K562 (cell line): ENCODE measurements around the gene LILRB3. TPM values are rescaled to one million over a fixed set of nuclear protein-coding genes. Genes with fewer than 3 reads are reported as not detected.

Experiments used
- C11orf30 ChIP-seq: fragments of 450-650 bp; IDR thresholded peaks from 2 replicates; pipeline ENCODE4 v1.6.1; 2016; ENCODE audit warnings: low read depth, mild to moderate bottlenecking
- CHCHD3 ChIP-seq: fragments of 250-450 bp; sonication (Bioruptor Pico); IDR thresholded peaks from 2 replicates; pipeline ENCODE4 v2.1.2; 2022; ENCODE audit warnings: mild to moderate bottlenecking
- CLOCK ChIP-seq: fragments of 250-450 bp; sonication (Bioruptor Pico); IDR thresholded peaks from 2 replicates; pipeline ENCODE4 v1.4.0; 2020; ENCODE audit warnings: mild to moderate bottlenecking, moderate library complexity, borderline replicate concordance
- COPS2 ChIP-seq: fragments of 450-650 bp; conservative IDR thresholded peaks from 2 replicates; pipeline ENCODE4 v1.6.1; 2016; ENCODE audit warnings: mild to moderate bottlenecking, moderate library complexity
- FOXJ3 ChIP-seq: sonication (generic); formaldehyde crosslinking; IDR thresholded peaks from 2 replicates; pipeline ENCODE4 v1.4.0; 2020; ENCODE audit warnings: mild to moderate bottlenecking, missing genetic modification reagents
- GTF2F1 ChIP-seq: IDR thresholded peaks from 2 replicates; pipeline ENCODE4 v1.6.1; 2011; ENCODE audit warnings: low read depth, low read length, improper control_type of control experiment
- HEY1 ChIP-seq: fragments of 250-450 bp; sonication (Bioruptor Pico); IDR thresholded peaks from 2 replicates; pipeline ENCODE4 v1.5.0; 2020; ENCODE audit warnings: mild to moderate bottlenecking, moderate library complexity, borderline replicate concordance
- MECOM ChIP-seq: fragments of 250-450 bp; sonication (Bioruptor Pico); IDR thresholded peaks from 2 replicates; pipeline ENCODE4 v1.8.0; 2022; ENCODE audit warnings: inconsistent platforms
- MEIS2 ChIP-seq: fragments of 450-650 bp; IDR thresholded peaks from 2 replicates; pipeline ENCODE4 v1.6.1; 2014; ENCODE audit warnings: mild to moderate bottlenecking; ENCODE audit not compliant: partially characterized antibody
- MTF1 ChIP-seq: fragments of 250-450 bp; sonication (Bioruptor Pico); IDR thresholded peaks from 2 replicates; pipeline ENCODE4 v1.9.0; 2021; ENCODE audit warnings: moderate library complexity, mild to moderate bottlenecking, inconsistent platforms, borderline replicate concordance
- NFATC3 ChIP-seq: fragments of 450-650 bp; IDR thresholded peaks from 2 replicates; pipeline ENCODE4 v1.6.1; 2017; ENCODE audit warnings: mild to moderate bottlenecking
- NR4A1 ChIP-seq, 2 experiments: fragments of 250-450 bp in 1 of 2; fragments of 450-650 bp in 1 of 2; sonication (Bioruptor Pico) in 1 of 2; IDR thresholded peaks; 2 replicates each; pipeline versions ENCODE4 v1.4.0 to v1.6.1; 2016 to 2020; ENCODE audit warnings: mild to moderate bottlenecking in 2 of 2, missing compliant biosample characterization in 1 of 2, missing genetic modification characterization in 1 of 2, moderate library complexity in 1 of 2
- STAG1 ChIP-seq: sonication (generic); formaldehyde crosslinking; IDR thresholded peaks from 2 replicates; pipeline ENCODE4 v1.5.0; 2020; ENCODE audit warnings: missing genetic modification reagents, borderline replicate concordance
- ZBTB1 ChIP-seq: sonication (generic); formaldehyde crosslinking; IDR thresholded peaks from 2 replicates; pipeline ENCODE4 v1.8.1; 2023; ENCODE audit warnings: missing genetic modification reagents, low read depth, mild to moderate bottlenecking, borderline replicate concordance
- ZBTB49 ChIP-seq: sonication (generic); formaldehyde crosslinking; IDR thresholded peaks from 2 replicates; pipeline ENCODE4 v1.8.0; 2022; ENCODE audit warnings: missing genetic modification reagents, mild to moderate bottlenecking, borderline replicate concordance
- ZFP30 ChIP-seq: fragments of 250-450 bp; sonication (Bioruptor Pico); IDR thresholded peaks from 2 replicates; pipeline ENCODE4 v1.8.0; 2022; ENCODE audit warnings: moderate library complexity, mild to moderate bottlenecking, inconsistent platforms, borderline replicate concordance
- ZKSCAN8 ChIP-seq: fragments of 200-800 bp; sonication (Bioruptor generic); IDR thresholded peaks from 2 replicates; pipeline ENCODE4 v1.6.1; 2016; ENCODE audit warnings: missing genetic modification characterization, missing compliant biosample characterization
- ZNF165 ChIP-seq: fragments of 250-450 bp; sonication (Bioruptor Pico); IDR thresholded peaks from 2 replicates; pipeline ENCODE4 v1.4.0; 2020; ENCODE audit warnings: borderline replicate concordance
- ZNF23 ChIP-seq: fragments of 250-450 bp; sonication (Bioruptor Pico); IDR thresholded peaks from 2 replicates; pipeline ENCODE4 v1.4.0; 2020; ENCODE audit warnings: mild to moderate bottlenecking
- polyA plus RNA-seq, 8 experiments: library from polyadenylated mRNA; depleted of rRNA in 4 of 8; stranded (reverse) in 5 of 8; unstranded in 3 of 8; fragments of >200 nt; fragmentation: Nextera tagmentation in 2 of 8; fragmentation: Illumina TruSeq in 1 of 8; extraction: Ambion mirVana in 2 of 8; extraction: Trizol in 1 of 8; gene quantifications; 2 replicates each; pipeline versions ENCODE4 v1.2.1 to v1.2.3, GENCODE V29; 2011 to 2014; ENCODE audit warnings: inconsistent platforms in 1 of 8, missing spikeins in 1 of 8
- total RNA-seq, 7 experiments: library from RNA; depleted of rRNA in 6 of 7; stranded (reverse); fragments of >200 nt in 6 of 7; fragmentation: Illumina TruSeq in 2 of 7; extraction: Trizol in 2 of 7; gene quantifications; 2 replicates each; pipeline versions ENCODE4 v1.2.1 to v1.2.3, GENCODE V29; 2011 to 2021; ENCODE audit warnings: low replicate concordance in 1 of 7
- TF ChIP-seq, protein P1 (sequence below): fragments of 450-650 bp; IDR thresholded peaks from one replicate; pipeline ENCODE4 v1.6.1; 2018; ENCODE audit warnings: mild to moderate bottlenecking, moderate library complexity; ENCODE audit not compliant: partially characterized antibody
- TF ChIP-seq, protein P2 (sequence below): IDR thresholded peaks from 2 replicates; pipeline ENCODE4 v1.6.1; 2016; ENCODE audit warnings: missing genetic modification characterization, missing compliant biosample characterization

The LILRB3 gene
- total and polyA plus RNA-seq, 9 of the 15 experiments (the other 6 are each of a cell fraction or from before 2014, with no cell fraction given) = 0.01 to 0.09 TPM; not detected in 7

DNA sequence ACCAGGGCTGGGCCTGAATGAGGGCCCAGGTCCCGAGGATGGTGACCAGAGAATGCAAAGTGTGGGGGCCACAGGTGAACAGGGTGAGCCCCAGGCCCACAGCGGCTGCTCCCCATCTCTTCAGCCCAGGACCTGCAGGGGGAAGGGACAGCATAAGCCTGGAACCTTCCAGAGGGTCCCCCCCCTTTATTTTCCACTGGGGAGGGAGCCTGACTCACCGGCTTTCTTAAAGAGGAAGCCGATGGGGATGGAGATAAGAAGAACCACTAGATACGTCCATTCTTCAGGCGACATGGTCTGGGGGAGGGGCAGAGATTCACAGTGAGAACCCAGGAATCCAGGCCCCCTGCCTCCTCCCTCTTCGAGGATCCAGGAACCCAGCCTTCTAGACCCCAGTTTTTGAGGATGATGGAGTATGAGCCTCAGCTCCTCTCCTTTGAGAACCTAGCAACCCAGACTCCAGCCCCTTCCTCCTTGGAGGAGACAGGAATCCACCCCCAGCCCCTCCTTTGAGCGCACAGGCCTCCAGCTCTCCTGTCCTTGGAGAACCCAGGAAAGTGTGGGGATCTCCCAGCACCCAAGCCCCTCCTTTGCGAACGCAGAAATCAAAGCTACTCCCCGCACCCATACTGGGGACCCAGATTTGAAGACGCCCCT is 34.5 kb downstream of the LILRB3 start (continued):
- no peak for TF ChIP-seq ZNF23
- TF ChIP-seq ZNF165 = no peak
- TF ChIP-seq, protein P1, sequence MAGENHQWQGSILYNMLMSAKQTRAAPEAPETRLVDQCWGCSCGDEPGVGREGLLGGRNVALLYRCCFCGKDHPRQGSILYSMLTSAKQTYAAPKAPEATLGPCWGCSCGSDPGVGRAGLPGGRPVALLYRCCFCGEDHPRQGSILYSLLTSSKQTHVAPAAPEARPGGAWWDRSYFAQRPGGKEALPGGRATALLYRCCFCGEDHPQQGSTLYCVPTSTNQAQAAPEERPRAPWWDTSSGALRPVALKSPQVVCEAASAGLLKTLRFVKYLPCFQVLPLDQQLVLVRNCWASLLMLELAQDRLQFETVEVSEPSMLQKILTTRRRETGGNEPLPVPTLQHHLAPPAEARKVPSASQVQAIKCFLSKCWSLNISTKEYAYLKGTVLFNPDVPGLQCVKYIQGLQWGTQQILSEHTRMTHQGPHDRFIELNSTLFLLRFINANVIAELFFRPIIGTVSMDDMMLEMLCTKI = no peak
- no peak for TF ChIP-seq ZBTB49 (CRISPR knock-in tag)
- no peak for TF ChIP-seq MECOM
- no peak for TF ChIP-seq COPS2
- peak; percentile 4; the same call in 1 of the 2 replicates for TF ChIP-seq HEY1 (CRISPR knock-in tag)
- TF ChIP-seq MTF1 (CRISPR knock-in tag) = no peak
- no peak for TF ChIP-seq C11orf30
- TF ChIP-seq CLOCK = no peak
- no peak for TF ChIP-seq MEIS2
- no peak for TF ChIP-seq GTF2F1
- TF ChIP-seq STAG1 (CRISPR knock-in tag) = no peak
- no peak for TF ChIP-seq ZFP30 (CRISPR knock-in tag)
- TF ChIP-seq ZKSCAN8 (CRISPR knock-in tag) = no peak
- TF ChIP-seq CHCHD3 (CRISPR knock-in tag) = no peak
- TF ChIP-seq ZBTB1 (CRISPR knock-in tag) = no peak
- no peak for TF ChIP-seq NR4A1 (CRISPR knock-in tag; IDR thresholded peaks at IDR 0.05)
- TF ChIP-seq NR4A1 (tag; IDR thresholded peaks at IDR 0.05) = no peak
- no peak for TF ChIP-seq FOXJ3 (CRISPR knock-in tag)
- TF ChIP-seq, protein P2, sequence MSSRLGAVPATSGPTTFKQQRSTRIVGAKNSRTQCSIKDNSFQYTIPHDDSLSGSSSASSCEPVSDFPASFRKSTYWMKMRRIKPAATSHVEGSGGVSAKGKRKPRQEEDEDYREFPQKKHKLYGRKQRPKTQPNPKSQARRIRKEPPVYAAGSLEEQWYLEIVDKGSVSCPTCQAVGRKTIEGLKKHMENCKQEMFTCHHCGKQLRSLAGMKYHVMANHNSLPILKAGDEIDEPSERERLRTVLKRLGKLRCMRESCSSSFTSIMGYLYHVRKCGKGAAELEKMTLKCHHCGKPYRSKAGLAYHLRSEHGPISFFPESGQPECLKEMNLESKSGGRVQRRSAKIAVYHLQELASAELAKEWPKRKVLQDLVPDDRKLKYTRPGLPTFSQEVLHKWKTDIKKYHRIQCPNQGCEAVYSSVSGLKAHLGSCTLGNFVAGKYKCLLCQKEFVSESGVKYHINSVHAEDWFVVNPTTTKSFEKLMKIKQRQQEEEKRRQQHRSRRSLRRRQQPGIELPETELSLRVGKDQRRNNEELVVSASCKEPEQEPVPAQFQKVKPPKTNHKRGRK = no peak
- TF ChIP-seq NFATC3 = no peak
